Gastroesophageal sphincter (tissue), 4 donors: ENCODE measurements around the gene PCNT. TPM values are rescaled to one million over a fixed set of nuclear protein-coding genes. Genes with fewer than 3 reads are reported as not detected.
"Not testable (repeated sequence)": the region's sequence is repeated elsewhere in the genome, so short reads cannot be mapped to it uniquely, and the experiment has no call there.

ENCODE experiments used
- ATAC-seq: fragments of 150-250 bp; one replicate; pipeline ENCODE4 v1.9.1; 2016; ENCODE audit warnings: mild to moderate bottlenecking, moderate library complexity
- H3K27ac ChIP-seq, 4 donors: fragments of 200-600 bp; sonication (generic) in 3 of 4; 1 replicate in 3 of 4; 2 replicates in 1 of 4; pipeline ENCODE4 v1.5.1; 2016 to 2019
- H3K27me3 ChIP-seq: fragments of 200-600 bp; sonication (generic); one replicate; pipeline ENCODE4 v1.5.1; 2019
- H3K36me3 ChIP-seq, 2 donors: fragments of 200-600 bp; sonication (generic); one replicate each; pipeline ENCODE4 v1.5.1; 2019; ENCODE audit warnings: control low read depth in 1 of 2
- H3K4me1 ChIP-seq, 3 donors: fragments of 200-600 bp; sonication (generic); 1 replicate in 2 of 3; 2 replicates in 1 of 3; pipeline ENCODE4 v1.5.1; 2016 to 2019; ENCODE audit warnings: control low read depth in 2 of 3
- H3K4me3 ChIP-seq, 2 donors: fragments of 200-600 bp; sonication (generic); one replicate each; pipeline ENCODE4 v1.5.1; 2019; ENCODE audit warnings: mild to moderate bottlenecking in 1 of 2, moderate library complexity in 1 of 2
- H3K9me3 ChIP-seq, 3 donors: fragments of 200-600 bp; sonication (generic); one replicate each; pipeline ENCODE4 v1.5.1; 2017 to 2019; ENCODE audit warnings: control low read depth in 2 of 3
- CTCF ChIP-seq, 4 experiments: fragments of 200-600 bp in 2 of 4; fragments of 450-650 bp in 2 of 4; sonication (generic) in 1 of 4; IDR thresholded peaks; one replicate each; pipeline ENCODE4 v1.5.1; 2017 to 2019; ENCODE audit warnings: antibody characterized with exemption in 4 of 4, mild to moderate bottlenecking in 2 of 4, moderate library complexity in 2 of 4
- EP300 ChIP-seq: sonication (generic); formaldehyde crosslinking; IDR thresholded peaks from one replicate; pipeline ENCODE4 v1.6.1; 2017; ENCODE audit warnings: antibody characterized with exemption, mild to moderate bottlenecking
- POLR2A ChIP-seq, 2 donors: fragments of 450-650 bp; IDR thresholded peaks; one replicate each; pipeline ENCODE4 v1.6.1; 2017; ENCODE audit warnings: antibody characterized with exemption in 2 of 2, mild to moderate bottlenecking in 2 of 2, moderate library complexity in 1 of 2
- POLR2AphosphoS5 ChIP-seq: sonication (generic); formaldehyde crosslinking; IDR thresholded peaks from one replicate; pipeline ENCODE4 v1.6.1; 2017; ENCODE audit warnings: antibody characterized with exemption
- WGBS, 2 donors: methylation state at CpG; one replicate each; pipeline ENCODE4 v1.1.5; 2018; ENCODE audit warnings: low coverage in 1 of 2; 5-methylcytosine and 5-hydroxymethylcytosine counted together
- total RNA-seq, 4 donors: library from RNA; depleted of rRNA; stranded (reverse); fragments of >200 nt; gene quantifications; one replicate each; pipeline ENCODE4 v1.1.0, GENCODE V29; 2016

Gene PCNT
- total RNA-seq, 4 donors from 2014 or later: 24.3 to 31.1 (median 27.3) TPM

GRCh38 chr21:46307625-46308024 is 16.3 kb upstream of the PCNT start:
- Histone ChIP-seq H3K27ac (no peak overlapping the region), H3K4me3 (no peak overlapping the region), H3K27me3 (no peaks in the 10 kb centered on the region), H3K9me3 (no peaks in the 10 kb centered on the region), H3K4me1 (no peaks in the 10 kb centered on the region), H3K36me3 (peaks cover 0 to 26% of the 10 kb centered on the region in 2 donors)
- WGBS, 2 donors: 57 to 80% methylated on average over 1 of the region's 2 CpGs
- TF ChIP-seq EP300: no peak
- no peak for TF ChIP-seq CTCF (IDR thresholded peaks at IDR 0.05)
- TF ChIP-seq POLR2A (IDR thresholded peaks at IDR 0.05): no peak
- TF ChIP-seq POLR2AphosphoS5: no peak
- ATAC-seq: no peak

- 92 to 100% methylated on average over 1 to 2 of the region's 2 CpGs for WGBS, 2 donors
- Histone ChIP-seq H3K4me1 (no peaks in the 10 kb centered on the region), H3K9me3 (no peaks in the 10 kb centered on the region), H3K4me3 (no peak overlapping the region), H3K27me3 (no peaks in the 10 kb centered on the region), H3K36me3 (peaks cover 0 to 26% of the 10 kb centered on the region in 2 donors), H3K27ac (no peak overlapping the region)
- no peak for TF ChIP-seq POLR2AphosphoS5
- TF ChIP-seq CTCF (IDR thresholded peaks at IDR 0.05): no peak
- no peak for ATAC-seq
Measured at GRCh38 chr21:46308431-46308830, 15.5 kb upstream of the PCNT start.

DNA sequence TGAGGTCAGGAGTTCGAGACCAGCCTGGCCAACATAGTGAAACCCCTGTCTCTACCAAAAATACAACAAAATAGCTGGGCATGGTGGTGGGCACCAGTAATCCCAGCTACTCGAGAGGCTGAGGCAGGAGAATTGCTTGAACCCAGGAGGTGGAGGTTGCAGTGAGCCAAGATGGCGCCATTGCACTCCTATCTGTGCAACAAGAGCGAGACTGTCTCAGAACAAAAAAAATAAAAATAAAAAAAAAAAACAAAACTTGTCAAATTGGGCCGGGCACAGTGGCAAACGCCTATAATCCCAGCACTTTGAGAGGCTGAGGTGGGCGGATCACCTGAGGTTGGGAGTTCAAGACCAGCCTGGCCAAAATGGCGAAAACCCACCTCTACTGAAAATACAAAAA is 13.7 kb upstream of the PCNT start:
- not testable (repeated sequence) for H3K27me3 ChIP-seq, ATAC-seq, H3K27ac ChIP-seq, H3K4me1 ChIP-seq, H3K4me3 ChIP-seq, H3K9me3 ChIP-seq
- peaks cover 0 to 21% of the 10 kb centered on the region in 2 donors for H3K36me3 ChIP-seq
- WGBS, 2 donors: 95% methylated on average over 8 of the region's 8 CpGs; no CpG with 5 or more reads in 1 of the 2 donors

GRCh38 chr21:46311568-46311967 is 12.4 kb upstream of the PCNT start:
- ATAC-seq: no peak
- Histone ChIP-seq H3K4me3 (no peak overlapping the region), H3K27me3 (no peaks in the 10 kb centered on the region), H3K4me1 (no peaks in the 10 kb centered on the region), H3K27ac (no peak overlapping the region), H3K9me3 (no peaks in the 10 kb centered on the region), H3K36me3 (peaks cover 0 to 13% of the 10 kb centered on the region in 2 donors)
- TF ChIP-seq EP300 (no peak), POLR2AphosphoS5 (no peak), CTCF (IDR thresholded peaks at IDR 0.05) (no peak), POLR2A (IDR thresholded peaks at IDR 0.05) (no peak)

DNA sequence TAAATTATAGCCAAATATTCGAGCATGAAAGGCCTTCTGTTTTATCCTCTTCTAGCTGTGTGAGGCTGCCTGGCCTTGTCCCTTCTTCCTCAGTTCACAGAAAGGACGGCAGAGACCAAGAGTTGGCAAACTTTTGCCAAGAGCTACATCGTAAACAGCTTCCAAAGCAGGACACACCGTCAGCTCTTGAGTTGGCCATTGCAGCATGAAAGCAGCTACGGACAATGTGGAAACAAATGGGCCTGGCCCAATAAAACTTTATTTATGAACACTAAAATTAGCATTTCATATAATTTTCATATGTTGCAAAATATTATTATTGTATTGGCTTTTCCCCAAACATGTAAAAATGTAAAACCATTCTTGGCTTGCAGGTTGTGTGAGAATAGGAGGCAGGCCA is 11.0 kb upstream of the PCNT start:
- Histone ChIP-seq H3K27me3 (no peaks in the 10 kb centered on the region), H3K4me1 (no peaks in the 10 kb centered on the region), H3K27ac (no peak overlapping the region), H3K36me3 (peaks cover 0 to 13% of the 10 kb centered on the region in 2 donors), H3K4me3 (no peak overlapping the region), H3K9me3 (no peaks in the 10 kb centered on the region)
- TF ChIP-seq CTCF (IDR thresholded peaks at IDR 0.05) (no peak), POLR2A (IDR thresholded peaks at IDR 0.05) (no peak), POLR2AphosphoS5 (no peak), EP300 (no peak)
- WGBS, 2 donors: 82 to 88% methylated on average over 3 to 5 of the region's 5 CpGs
- no peak for ATAC-seq
